Activated T-cell treated with anti-CD3 and anti-CD28 coated beads, Interleukin-2, amount 50 U/mL, for 4 hours (primary cell): Measurements from ENCODE around the gene GDPD4. TPM values are rescaled to one million over a fixed set of nuclear protein-coding genes. Genes with fewer than 3 reads are reported as not detected.
A peak's percentile ranks its signal among the peaks of the same experiment; 100 is the strongest.

Source experiments
- ATAC-seq, 2 donors: fragments of 200-7000 bp; cut with Tn5 transposase; one replicate each; pipeline ENCODE4 v1.10.0; 2021
- DNase-seq: peaks from one replicate; pipeline ENCODE4 v3.0.0-alpha.2; 2020
- H3K27me3 Mint-ChIP-seq: one replicate; pipeline ENCODE4 v1.8.0; 2021; ENCODE audit warnings: low read depth, mixed read lengths
- H3K36me3 Mint-ChIP-seq: one replicate; pipeline ENCODE4 v1.8.0; 2022; ENCODE audit warnings: mixed read lengths; ENCODE audit not compliant: insufficient read depth
- H3K4me1 Mint-ChIP-seq: one replicate; pipeline ENCODE4 v1.8.0; 2021; ENCODE audit warnings: low read depth, mixed read lengths
- H3K4me3 Mint-ChIP-seq: one replicate; pipeline ENCODE4 v1.8.0; 2021; ENCODE audit warnings: mild to moderate bottlenecking, moderate library complexity, mixed read lengths
- H3K9me3 Mint-ChIP-seq: one replicate; pipeline ENCODE4 v1.8.0; 2021; ENCODE audit warnings: mixed read lengths
- total RNA-seq, 3 donors: library from RNA; stranded (reverse); gene quantifications; one replicate each; pipeline ENCODE4 v1.2.1, GENCODE V29; 2021

GDPD4 gene
- total RNA-seq, 3 donors from 2014 or later, result not detected

DNA sequence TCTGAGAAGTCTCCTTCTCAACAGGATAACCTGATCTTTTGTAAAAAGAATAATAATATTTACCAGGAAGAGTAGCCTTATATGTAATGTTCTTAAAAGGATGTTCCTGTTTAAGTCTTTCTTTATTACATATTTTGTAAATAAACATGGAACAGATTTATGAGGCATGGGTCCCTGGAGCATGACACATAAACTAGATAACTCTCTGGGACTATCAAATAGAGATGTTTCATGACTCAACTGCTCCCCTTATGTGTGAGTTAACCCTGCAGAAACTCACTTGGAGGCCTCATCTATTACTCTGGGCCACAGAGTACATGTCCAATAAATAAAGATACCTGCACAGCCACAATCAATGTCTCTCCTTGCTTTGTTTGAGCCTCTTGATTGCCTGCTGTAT is 64.6 kb downstream of the GDPD4 start:
- Mint-ChIP-seq H3K9me3 (no peaks in the 10 kb centered on the region), H3K27me3 (peaks cover 3% of the 10 kb centered on the region), H3K4me1 (no peaks in the 10 kb centered on the region), H3K36me3 (no peaks in the 10 kb centered on the region), H3K4me3 (no peak overlapping the region)
- no peak for ATAC-seq
- DNase-seq, result no peak

DNA sequence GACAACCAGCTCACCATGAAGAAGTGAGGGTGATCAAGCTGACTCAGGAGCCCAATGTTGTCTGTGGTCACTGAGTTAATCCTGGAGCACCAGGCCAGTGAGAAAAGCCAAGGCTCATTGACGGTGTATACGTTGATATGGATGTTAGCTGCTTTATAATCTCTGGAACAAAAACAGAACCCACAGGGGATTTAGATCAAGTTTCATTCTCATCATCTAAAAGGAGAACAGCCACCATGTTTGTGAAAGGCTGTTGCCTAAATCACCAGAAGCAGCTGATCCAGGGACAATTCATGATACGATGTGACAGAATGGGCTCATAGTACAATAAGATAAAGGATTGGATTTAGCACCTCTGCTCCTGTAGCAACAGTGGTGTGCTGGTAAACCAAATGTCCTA is 68.5 kb downstream of the GDPD4 start:
- H3K27me3 Mint-ChIP-seq, result peaks cover 2% of the 10 kb centered on the region
- DNase-seq, result no peak
- H3K36me3 Mint-ChIP-seq, result no peaks in the 10 kb centered on the region
- H3K4me3 Mint-ChIP-seq, result no peak overlapping the region
- no peaks in the 10 kb centered on the region for H3K4me1 Mint-ChIP-seq
- ATAC-seq, result no peak
- H3K9me3 Mint-ChIP-seq, result no peaks in the 10 kb centered on the region

DNA sequence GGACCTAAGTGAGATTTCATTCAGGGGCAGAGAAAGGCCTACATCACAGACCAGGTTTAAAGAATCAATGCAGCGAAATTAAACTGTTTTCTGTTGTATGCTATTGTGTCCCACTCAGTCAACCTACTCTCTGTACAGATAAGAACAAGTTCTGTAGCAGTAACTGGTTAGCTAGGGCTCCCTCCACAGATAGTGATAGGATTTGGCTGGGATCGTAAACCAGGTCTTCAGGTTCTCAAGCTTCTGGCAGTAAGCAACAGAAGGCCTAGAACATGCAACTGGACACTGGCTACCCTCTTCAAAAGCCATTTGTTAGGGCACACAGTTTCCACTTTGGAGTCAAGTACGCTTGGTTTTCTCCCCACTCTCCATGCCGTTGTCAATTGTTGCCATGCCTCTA is 69.2 kb downstream of the GDPD4 start:
- Mint-ChIP-seq H3K36me3 (no peaks in the 10 kb centered on the region), H3K4me1 (no peaks in the 10 kb centered on the region), H3K9me3 (no peaks in the 10 kb centered on the region), H3K4me3 (no peak overlapping the region), H3K27me3 (peaks cover 7% of the 10 kb centered on the region)
- ATAC-seq (no peak), DNase-seq (no peak)

DNA sequence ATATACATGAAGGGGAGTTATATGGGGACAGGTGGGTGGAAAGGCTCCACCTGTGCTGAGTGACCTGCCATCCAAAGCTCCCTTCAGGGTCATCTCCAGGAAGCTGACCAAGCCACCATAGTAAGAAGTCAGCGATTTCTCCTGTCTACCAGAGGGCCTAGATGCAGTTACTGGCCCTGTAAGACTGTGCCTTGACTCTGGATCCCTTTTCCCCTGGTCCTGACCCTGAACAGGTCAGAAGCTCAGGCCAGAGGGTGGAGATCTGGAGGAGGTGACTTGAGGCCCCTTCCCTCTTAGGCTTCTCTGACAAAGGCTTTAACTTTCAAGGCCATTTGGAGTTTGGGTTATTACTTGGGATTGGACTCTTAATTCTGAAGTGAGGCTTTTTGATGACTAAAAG is 69.7 kb downstream of the GDPD4 start:
- ATAC-seq (no peak), DNase-seq (no peak)
- Mint-ChIP-seq H3K9me3 (no peaks in the 10 kb centered on the region), H3K36me3 (no peaks in the 10 kb centered on the region), H3K4me3 (no peak overlapping the region), H3K4me1 (no peaks in the 10 kb centered on the region), H3K27me3 (peaks cover 10% of the 10 kb centered on the region)

DNA sequence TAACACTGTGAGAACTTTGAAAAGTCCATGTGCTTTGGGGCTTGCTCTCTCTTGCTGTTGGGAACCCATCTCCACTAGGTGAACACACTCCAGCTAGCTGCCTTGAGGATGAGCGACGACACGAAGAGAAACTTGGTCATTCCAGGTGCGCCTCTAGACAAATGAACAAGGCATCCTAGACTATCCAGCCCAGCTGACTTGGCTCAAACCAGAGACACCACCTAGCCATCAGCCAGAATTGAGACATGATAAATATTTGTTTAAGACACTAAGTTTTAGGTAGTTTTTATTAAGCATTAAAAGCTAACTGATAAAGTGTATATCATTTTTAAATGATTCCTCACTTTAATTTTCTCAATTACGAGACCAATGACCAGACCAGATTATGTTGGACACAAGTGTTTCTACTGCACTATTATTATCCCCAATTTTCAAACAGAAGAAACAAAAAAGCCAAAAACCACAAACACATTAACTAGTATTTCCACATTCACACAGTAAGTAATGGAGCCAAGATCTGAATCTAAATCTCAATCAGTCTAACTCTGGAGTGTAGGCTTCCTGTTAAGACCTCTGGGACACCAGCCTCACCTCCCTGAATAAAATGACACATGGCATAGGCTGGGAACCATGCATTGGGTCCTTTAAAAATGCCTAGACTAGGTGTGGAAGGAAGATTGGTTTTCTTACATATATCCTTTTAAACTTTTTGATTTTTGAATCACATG is 70.4 kb downstream of the GDPD4 start:
- ATAC-seq, result no peak

DNA sequence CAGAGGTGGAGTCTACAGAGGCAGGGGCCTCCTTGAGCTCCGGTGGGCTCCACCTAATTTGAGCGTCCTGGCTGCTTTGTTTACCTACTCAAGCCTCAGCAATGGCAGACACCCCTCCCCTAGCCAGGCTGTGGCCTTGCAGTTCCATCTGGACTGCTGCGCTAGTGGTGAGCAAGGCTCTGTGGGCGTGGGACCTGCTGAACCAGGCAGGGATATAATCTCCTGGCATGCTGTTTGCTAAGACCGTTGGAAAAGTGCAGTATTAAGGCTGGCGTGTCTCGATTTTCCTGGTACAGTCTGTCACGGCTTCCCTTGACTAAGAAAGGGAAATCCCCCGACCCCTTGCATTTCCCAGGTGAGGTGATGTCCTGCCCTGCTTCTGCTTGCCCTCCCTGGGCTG is 77.7 kb downstream of the GDPD4 start:
- no peak overlapping the region for H3K4me3 Mint-ChIP-seq
- DNase-seq (no peak), ATAC-seq (no peak)
- no peaks in the 10 kb centered on the region for H3K9me3 Mint-ChIP-seq
- H3K4me1 Mint-ChIP-seq, result no peaks in the 10 kb centered on the region
- peaks cover 28% of the 10 kb centered on the region for H3K27me3 Mint-ChIP-seq
- H3K36me3 Mint-ChIP-seq, result no peaks in the 10 kb centered on the region

More for the DNA sequence above, 70.4 kb downstream of the GDPD4 start:
- no peak for DNase-seq
- Mint-ChIP-seq H3K9me3 (no peaks in the 10 kb centered on the region), H3K27me3 (peaks cover 10% of the 10 kb centered on the region), H3K4me1 (no peaks in the 10 kb centered on the region), H3K4me3 (no peak overlapping the region), H3K36me3 (no peaks in the 10 kb centered on the region)

DNA sequence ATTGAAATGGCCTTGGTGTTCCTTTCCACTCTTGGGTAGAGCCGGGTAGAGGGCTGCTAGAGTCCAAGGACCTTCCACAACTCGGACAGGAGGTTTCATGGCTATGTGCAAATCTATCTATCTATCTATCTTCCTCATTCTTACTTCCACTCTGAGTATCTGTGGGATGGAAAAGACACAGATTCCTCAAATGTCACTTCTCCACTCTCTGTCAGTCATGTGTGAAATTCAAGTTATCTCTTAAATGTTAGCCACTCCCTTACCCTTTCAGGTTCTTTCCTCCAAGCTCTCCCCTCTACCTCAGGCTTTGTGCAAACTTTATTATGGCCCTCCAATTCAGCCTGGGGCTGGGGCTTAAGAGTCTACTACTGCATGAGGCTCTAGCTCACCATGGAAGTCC is 84.3 kb downstream of the GDPD4 start:
- Mint-ChIP-seq H3K36me3 (no peaks in the 10 kb centered on the region), H3K9me3 (no peaks in the 10 kb centered on the region), H3K4me3 (no peak overlapping the region), H3K27me3 (peaks cover 7% of the 10 kb centered on the region), H3K4me1 (no peaks in the 10 kb centered on the region)
- DNase-seq, result no peak
- ATAC-seq, result no peak

DNA sequence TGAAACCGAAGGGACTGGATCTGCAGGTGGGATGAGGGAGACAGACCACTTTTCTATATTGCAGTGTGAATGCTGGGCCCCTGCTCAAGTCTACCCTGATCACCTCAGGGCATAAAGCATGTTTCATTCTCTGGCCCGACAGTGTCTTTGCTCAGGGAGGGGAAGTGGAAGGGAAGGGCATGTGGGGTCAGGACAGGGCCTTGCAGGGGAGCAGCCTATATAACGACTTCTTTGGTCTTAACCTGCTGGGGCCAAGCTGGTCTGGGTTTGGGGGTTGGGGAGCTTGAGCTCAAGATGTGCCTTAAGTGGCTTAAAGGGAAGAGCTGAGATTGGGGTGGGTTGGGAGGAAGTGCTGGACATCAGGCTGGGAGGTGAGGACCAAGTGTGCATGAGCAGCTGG is 86.4 kb downstream of the GDPD4 start:
- Mint-ChIP-seq H3K27me3 (peaks cover 2% of the 10 kb centered on the region), H3K4me1 (no peaks in the 10 kb centered on the region), H3K4me3 (no peak overlapping the region), H3K36me3 (no peaks in the 10 kb centered on the region), H3K9me3 (no peaks in the 10 kb centered on the region)
- ATAC-seq (no peak), DNase-seq (no peak)

DNA sequence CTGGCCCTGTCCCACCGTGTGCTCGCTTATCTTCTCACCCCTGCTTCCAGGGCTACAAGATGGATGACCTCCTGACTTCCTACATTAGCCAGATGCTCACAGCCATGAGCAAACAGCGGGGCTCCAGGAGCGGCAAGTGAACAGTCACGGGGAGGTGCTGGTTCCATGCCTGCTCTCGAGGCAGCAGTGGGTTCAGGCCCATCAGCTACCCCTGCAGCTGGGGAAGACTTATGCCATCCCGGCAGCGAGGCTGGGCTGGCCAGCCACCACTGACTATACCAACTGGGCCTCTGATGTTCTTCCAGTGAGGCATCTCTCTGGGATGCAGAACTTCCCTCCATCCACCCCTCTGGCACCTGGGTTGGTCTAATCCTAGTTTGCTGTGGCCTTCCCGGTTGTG is 86.9 kb downstream of the GDPD4 start:
- no peaks in the 10 kb centered on the region for H3K4me1 Mint-ChIP-seq
- H3K36me3 Mint-ChIP-seq, result no peaks in the 10 kb centered on the region
- H3K4me3 Mint-ChIP-seq, result no peak overlapping the region
- ATAC-seq (no peak), DNase-seq (no peak)
- H3K27me3 Mint-ChIP-seq, result peaks cover 2% of the 10 kb centered on the region
- H3K9me3 Mint-ChIP-seq, result no peaks in the 10 kb centered on the region

DNA sequence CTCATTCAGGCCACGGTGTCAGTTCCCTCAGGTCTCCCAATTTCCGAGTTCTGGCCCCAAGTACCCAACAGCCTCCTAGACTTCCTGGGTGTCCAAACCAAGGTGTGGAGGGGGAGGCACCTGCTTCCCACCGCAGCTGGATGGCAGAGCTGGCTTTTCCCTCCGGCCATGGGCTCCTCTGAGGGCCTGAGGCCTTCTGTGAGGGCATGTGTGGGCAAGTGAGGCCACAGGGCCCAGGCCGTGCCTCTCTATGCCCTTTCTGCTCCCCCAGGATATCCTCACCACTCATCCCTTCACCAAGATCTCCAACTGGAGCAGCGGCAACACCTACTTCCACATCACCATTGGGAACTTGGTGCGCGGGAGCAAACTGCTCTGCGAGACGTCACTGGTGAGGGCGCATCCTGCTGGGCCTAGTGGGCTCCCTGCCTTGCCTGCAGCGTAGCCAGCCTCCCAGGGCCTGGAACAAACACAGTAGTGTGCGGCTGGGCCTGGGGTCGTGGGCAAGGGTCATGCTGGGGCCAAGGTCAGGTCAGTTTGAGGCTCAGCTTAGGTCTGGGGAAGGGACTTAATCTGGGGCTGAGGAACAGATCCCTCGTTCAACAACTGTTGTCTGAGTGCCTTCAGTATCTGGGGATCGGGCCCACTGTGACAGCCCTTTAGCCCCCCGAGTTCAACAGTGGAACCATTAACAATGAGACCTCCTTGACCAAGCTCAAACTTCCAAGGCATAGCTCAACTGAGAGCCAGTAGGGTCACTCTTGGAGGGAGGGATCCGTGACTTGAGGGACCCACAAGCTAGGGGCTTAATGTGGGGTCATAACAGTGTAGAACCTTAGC is 87.7 kb downstream of the GDPD4 start:
- Mint-ChIP-seq H3K27me3 (peaks cover 2% of the 10 kb centered on the region), H3K36me3 (no peaks in the 10 kb centered on the region), H3K4me3 (no peak overlapping the region), H3K4me1 (no peaks in the 10 kb centered on the region), H3K9me3 (no peaks in the 10 kb centered on the region)
- no peak for DNase-seq
- no peak for ATAC-seq

DNA sequence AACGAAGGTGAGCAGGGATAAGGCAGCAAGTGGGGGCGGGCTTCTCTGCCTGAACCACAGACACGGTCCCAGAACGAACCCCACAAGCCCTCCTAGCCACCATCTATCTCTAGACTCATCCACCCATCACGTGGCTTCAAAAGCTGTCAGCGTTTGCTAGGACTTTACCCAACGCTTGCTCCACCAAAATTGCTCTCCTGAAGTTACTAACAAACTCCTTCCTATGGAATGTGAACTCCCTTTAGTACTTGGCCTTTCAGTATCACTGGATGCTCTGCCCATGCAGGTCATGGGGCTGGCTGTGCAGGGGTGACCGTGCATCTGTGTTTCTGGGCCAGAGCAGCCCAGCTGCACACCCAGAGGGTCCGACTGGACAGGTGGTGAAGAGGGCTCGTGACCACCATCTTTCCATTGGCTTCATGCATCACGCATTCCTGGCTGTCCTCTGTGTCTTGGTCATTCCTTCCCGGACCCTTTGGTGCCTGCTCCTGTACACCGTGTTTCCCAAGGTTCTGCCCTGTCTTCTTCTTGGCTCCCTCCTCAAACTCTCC is 88.4 kb downstream of the GDPD4 start:
- Mint-ChIP-seq H3K36me3 (no peaks in the 10 kb centered on the region), H3K4me3 (no peak overlapping the region), H3K4me1 (no peaks in the 10 kb centered on the region), H3K9me3 (no peaks in the 10 kb centered on the region), H3K27me3 (peaks cover 2% of the 10 kb centered on the region)
- DNase-seq (no peak), ATAC-seq (no peak)

DNA sequence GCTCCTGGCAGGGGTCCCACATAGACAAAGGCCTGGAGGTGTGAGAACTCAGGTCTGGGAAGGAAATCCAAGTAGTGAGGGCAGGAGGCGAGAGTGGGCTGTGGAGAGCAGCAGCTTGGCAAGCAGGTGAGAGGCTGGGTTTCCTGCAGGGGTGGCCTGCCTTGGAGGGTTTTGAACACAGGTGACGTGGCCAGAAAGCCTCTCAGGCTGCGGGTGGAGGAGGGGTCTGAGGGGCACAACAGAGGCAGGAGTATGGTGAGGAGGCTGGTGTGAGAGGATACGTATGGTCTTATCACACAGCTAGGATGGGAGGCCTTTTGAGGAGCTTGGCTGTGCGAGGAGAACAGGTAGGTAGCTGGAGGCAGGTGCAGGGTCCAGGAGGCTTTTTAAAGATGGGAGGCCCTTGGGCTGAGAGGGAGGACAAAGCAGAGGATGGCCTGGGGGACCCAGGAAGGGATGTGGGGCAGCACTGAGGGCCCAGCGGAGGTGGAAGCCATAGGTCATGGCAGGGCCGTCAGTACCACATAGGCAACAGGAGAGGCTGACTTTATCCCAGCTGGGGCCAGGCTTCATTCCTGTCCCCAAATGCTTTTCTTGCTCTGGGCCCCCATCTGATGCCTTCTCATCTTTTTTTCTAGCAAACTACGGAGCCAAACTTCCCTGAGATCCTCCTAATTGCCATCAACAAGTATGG is 89.0 kb downstream of the GDPD4 start:
- DNase-seq (no peak), ATAC-seq (no peak)
- Mint-ChIP-seq H3K36me3 (no peaks in the 10 kb centered on the region), H3K27me3 (peaks cover 2% of the 10 kb centered on the region), H3K9me3 (no peaks in the 10 kb centered on the region), H3K4me1 (no peaks in the 10 kb centered on the region), H3K4me3 (no peak overlapping the region)

DNA sequence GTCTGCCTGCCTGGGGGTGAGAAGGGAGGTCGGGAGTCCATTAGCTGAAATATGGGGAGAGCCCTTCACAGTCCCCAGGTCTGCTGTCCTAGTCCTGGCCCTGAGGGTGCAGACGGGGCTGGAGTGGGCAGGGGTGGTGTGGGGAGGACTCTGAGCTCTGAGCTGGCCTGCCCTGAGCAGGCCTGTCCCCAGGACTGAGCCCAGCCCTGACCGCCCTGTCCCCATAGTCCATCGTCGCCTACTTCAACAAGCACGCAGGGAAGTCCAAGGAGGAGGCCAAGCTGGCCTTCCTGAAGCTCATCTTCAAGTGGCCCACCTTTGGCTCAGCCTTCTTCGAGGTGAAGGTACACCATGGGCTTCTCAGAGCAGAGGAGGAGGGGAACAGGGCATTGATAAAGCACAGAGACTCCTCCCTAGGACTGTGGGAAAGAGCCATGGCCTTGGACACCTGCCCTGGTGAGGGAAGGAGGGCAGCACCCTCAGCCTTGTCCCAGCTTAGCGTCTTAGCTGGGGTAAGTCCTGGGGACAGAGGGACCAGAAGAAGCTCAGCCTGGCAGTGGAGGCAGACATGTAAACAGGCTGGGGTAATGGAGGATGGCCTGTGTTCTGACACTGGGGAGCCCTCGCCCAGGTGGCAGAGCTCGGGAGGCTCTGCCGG is 89.8 kb downstream of the GDPD4 start:
- H3K36me3 Mint-ChIP-seq, result no peaks in the 10 kb centered on the region
- ATAC-seq (peak in 1 of 2 donors; percentile 23), DNase-seq (no peak)
- H3K4me3 Mint-ChIP-seq, result no peak overlapping the region
- H3K4me1 Mint-ChIP-seq, result no peaks in the 10 kb centered on the region
- no peaks in the 10 kb centered on the region for H3K9me3 Mint-ChIP-seq
- no peaks in the 10 kb centered on the region for H3K27me3 Mint-ChIP-seq

DNA sequence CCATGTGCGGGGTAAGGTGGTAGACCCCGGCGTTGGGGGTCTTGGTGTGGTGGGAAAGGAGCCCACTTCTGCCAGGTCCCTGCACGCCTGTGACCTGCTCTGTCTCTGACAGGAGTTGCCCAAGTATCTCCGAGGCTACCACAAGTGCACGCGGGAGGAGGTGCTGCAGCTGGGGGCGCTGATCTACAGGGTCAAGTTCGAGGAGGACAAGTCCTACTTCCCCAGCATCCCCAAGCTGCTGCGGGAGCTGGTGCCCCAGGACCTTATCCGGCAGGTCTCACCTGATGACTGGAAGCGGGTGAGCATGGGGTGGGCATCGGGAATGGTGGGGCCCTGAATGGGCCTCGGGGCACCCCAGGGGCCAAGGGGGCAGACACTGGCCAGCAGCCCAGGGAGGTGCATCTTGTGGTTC is 90.4 kb downstream of the GDPD4 start:
- no peaks in the 10 kb centered on the region for H3K4me1 Mint-ChIP-seq

More for the DNA sequence above, 90.4 kb downstream of the GDPD4 start:
- Mint-ChIP-seq H3K36me3 (no peaks in the 10 kb centered on the region), H3K4me3 (no peak overlapping the region), H3K27me3 (no peaks in the 10 kb centered on the region), H3K9me3 (no peaks in the 10 kb centered on the region)
- DNase-seq (no peak), ATAC-seq (no peak)
